Fibroblast of pulmonary artery (primary cell): ENCODE results near the gene KLF9.

ENCODE experiments used
- DNase-seq: peaks from one replicate; pipeline ENCODE4 v3.0.0-alpha.2; 2010; ENCODE audit warnings: low read depth
- H3K4me3 ChIP-seq: replicated peaks from 2 replicates; pipeline ENCODE4 v1.5.1; 2011; ENCODE audit warnings: low read depth, mild to moderate bottlenecking, control low read depth, low read length, moderate library complexity
- TF ChIP-seq, protein P1 (sequence below): IDR thresholded peaks from 2 replicates; pipeline ENCODE4 v1.5.1; 2011; ENCODE audit warnings: mild to moderate bottlenecking, control low read depth, low read length, inconsistent platforms; ENCODE audit errors: missing control alignments

KLF9 gene

DNA sequence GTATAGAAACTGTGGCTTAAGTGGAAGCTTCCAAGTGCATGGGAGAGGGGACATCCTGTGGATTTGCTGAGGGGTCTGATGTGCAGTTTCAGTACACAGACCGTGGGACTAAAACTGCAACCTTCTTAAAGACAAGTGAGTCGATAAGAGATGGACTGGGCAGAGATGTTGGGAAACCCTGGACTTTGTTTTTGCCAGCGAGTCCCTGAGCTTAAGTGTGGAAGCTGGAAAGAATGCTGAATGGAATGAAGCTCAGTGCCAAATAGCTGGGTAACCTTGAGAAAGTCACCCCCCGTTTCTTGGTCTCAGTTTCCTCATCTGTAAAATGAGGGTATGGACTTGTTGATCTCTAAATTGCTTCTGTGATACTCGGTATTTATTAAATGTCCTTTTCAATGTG lies 37.3 kb upstream of the KLF9 start:
- no peak for DNase-seq
- TF ChIP-seq, protein P1, sequence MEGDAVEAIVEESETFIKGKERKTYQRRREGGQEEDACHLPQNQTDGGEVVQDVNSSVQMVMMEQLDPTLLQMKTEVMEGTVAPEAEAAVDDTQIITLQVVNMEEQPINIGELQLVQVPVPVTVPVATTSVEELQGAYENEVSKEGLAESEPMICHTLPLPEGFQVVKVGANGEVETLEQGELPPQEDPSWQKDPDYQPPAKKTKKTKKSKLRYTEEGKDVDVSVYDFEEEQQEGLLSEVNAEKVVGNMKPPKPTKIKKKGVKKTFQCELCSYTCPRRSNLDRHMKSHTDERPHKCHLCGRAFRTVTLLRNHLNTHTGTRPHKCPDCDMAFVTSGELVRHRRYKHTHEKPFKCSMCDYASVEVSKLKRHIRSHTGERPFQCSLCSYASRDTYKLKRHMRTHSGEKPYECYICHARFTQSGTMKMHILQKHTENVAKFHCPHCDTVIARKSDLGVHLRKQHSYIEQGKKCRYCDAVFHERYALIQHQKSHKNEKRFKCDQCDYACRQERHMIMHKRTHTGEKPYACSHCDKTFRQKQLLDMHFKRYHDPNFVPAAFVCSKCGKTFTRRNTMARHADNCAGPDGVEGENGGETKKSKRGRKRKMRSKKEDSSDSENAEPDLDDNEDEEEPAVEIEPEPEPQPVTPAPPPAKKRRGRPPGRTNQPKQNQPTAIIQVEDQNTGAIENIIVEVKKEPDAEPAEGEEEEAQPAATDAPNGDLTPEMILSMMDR = no peak
- H3K4me3 ChIP-seq = no peak overlapping the region

DNA sequence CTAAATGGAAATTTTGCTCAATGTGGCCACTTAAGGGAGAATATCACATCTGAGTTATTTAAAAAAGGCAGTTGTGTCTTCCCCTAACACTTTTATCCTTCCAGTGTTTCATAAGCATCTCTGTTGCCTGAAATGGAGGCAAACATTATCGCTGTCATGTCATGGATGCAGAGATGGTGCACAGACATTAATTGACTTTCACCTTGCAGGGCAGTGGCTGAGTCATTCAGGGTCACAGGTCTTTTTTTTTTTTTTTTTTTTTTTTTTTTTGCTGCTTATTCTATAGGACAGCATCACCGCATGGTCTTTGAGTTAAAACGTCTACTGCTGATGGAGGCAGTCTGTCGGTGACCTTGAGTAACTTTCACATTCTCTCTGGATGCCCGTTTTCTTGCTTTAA lies 36.3 kb upstream of the KLF9 start:
- no peak overlapping the region for H3K4me3 ChIP-seq
- TF ChIP-seq, protein P1 = no peak
- DNase-seq = no peak

DNA sequence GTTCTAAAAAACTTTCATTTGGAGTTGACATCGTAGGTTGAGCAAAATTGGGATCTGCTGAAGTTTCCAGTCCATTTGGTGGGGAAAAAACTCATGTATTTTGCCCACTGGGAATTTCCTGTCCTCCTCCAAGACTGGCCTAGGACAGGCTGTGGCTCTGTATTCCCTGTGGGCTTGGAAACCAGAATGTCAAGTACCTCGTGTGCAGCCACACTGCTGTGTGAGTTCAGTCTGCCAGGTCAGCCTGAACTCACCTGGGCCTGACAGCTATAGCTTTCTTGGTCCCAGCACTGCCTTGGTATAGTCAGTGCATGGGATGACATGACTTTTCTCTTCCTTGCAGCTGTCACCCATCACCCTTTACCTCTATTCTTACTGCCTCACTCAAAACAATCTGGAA lies 35.0 kb upstream of the KLF9 start:
- DNase-seq = no peak
- no peak overlapping the region for H3K4me3 ChIP-seq
- TF ChIP-seq, protein P1 = no peak

DNA sequence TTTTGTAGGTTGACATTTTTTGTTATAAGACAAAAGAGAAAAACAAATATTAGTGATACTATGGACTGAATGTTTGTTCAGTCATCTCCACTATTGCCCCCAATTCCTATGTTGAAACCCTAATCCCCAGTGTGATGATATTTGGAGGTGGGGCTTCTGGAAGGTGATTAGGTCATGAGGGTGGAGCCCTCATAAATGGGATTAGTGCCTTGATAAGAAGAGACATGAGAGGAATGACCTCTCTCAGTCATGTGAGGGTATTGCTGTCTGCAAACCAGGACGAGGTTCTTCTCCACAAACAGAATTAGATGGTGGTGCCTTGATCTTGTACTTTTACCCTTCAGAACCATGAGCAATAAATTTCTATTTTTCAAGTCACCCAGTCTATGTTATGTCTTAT lies 34.5 kb upstream of the KLF9 start:
- no peak overlapping the region for H3K4me3 ChIP-seq
- DNase-seq = no peak

DNA sequence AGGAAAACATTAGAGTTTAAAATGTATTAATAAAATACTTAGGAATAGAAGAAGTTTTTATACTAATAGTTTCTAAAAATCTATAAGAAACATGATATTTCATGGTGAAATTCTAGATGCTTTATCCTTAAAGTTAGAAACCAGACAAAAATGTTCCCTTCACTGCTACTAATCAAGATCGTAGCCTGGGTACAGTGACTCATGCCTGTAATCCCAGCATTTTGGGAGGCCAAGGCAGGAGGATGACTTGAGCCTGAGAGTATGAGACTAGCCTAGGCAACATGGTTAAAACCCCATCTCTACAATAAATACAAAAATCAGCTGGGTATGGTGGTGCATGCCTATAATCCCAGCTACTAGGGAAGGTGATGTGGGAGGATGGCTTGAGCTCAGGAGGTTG lies 30.4 kb upstream of the KLF9 start:
- no peak overlapping the region for H3K4me3 ChIP-seq
- TF ChIP-seq, protein P1 = no peak
- no peak for DNase-seq

More for the DNA sequence above, 34.5 kb upstream of the KLF9 start:
- TF ChIP-seq, protein P1 = no peak

DNA sequence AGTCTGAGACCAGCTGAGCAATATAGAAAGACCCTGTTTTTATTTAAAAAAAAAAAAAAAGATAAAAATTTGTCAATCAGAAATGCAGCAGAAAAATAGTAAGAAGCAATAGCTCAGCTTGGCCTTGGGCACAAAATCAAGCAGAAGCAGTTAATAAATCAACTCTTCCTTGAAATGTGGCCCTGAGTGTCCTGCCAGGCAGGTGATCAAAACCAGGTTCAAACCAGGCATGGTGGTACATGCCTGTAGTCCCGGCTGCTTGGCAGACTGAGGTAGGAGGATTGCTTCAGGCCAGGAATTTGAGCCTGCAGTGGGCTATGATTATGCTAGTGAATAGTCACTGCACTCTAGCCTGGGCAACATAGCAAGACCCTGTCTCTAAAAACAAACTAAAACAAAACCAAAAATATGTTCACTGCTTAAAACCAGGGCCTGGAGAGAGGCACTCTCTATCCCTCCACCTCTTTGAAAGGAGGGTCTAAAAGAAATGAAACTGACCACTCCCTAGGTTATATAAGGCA lies 27.9 kb upstream of the KLF9 start:
- TF ChIP-seq, protein P1 = no peak
- no peak overlapping the region for H3K4me3 ChIP-seq
- no peak for DNase-seq

DNA sequence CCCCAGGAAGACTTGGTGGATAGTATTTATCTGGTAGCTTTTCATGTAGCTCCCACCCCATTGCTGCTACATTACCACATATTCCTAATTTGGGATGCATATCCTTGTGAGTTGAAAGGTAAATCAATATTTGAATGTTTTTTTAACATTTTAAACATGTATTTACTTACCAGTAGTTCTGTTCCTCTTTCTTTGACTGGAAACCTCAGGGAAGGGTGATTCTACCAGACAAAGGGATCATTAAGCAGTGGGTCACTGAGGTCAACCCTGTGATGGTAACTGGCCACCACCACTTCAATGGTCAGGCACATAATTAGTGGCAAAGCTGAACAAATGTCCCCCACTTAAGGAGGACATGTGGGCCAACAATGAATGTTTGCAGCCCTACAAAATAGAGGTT lies 27.2 kb upstream of the KLF9 start:
- H3K4me3 ChIP-seq = no peak overlapping the region
- TF ChIP-seq, protein P1 = no peak
- no peak for DNase-seq
